HCT116 (cell line): ENCODE data around the gene TMEM198. TPM values are rescaled to one million over a fixed set of nuclear protein-coding genes. Genes with fewer than 3 reads are reported as not detected.
A peak's percentile ranks its signal among the peaks of the same experiment; 100 is the strongest.

Experiments used
- ATAC-seq: fragments of 200-7000 bp; cut with Tn5 transposase; 2 replicates; pipeline ENCODE4 v1.9.1; 2020; ENCODE audit warnings: mild to moderate bottlenecking, moderate library complexity
- BruUV-seq: library from RNA; stranded (reverse); fragments of 400-500 nt; replicated peaks from 2 replicates; lab custom pipeline; 2021; lab: Mats Ljungman, UMichigan
- CTCF ChIA-PET: fragments of 300-600 bp; sonication (Branson Sonifier 250); formaldehyde crosslinking; loops from one replicate; lab custom pipeline; 2021; ENCODE audit warnings: antibody characterized with exemption; lab: Charles Lee
- POLR2A ChIA-PET: fragments of 300-600, 350-600 bp; sonication (Branson Sonifier 250); formaldehyde crosslinking; loops from one replicate; lab custom pipeline; 2021; ENCODE audit warnings: antibody characterized with exemption; lab: Charles Lee
- RAD21 ChIA-PET, 2 experiments: fragments of 300-600 bp; sonication (Branson Sonifier 250); formaldehyde crosslinking; loops; one replicate each; lab custom pipeline; 2023; ENCODE audit warnings: low total read pairs in 2 of 2; ENCODE audit not compliant: uncharacterized antibody in 2 of 2, unreplicated experiment in 2 of 2, low non-redundant PET in 1 of 2; lab: Charles Lee
- DNase-seq: peaks from one replicate; pipeline ENCODE4 v3.0.0-alpha.2; 2010; ENCODE audit warnings: low read depth, low spot score
- H2AFZ ChIP-seq: fragments of 200-600 bp; shearing (Covaris generic), sonication (generic); 2 replicates; pipeline ENCODE4 v1.6.1; 2017; ENCODE audit warnings: low read depth, mixed run types, mixed read lengths, antibody characterized with exemption, low read length; ENCODE audit not compliant: poor library complexity, severe bottlenecking
- H3K27ac ChIP-seq: 2 replicates; pipeline ENCODE4 v1.5.1; 2012; ENCODE audit warnings: low read depth, low read length
- H3K27me3 ChIP-seq: fragments of 200-600 bp; sonication (generic); 2 replicates; pipeline ENCODE4 v1.6.1; 2016; ENCODE audit warnings: mixed run types, low read length, mixed read lengths; ENCODE audit not compliant: insufficient read depth
- H3K36me3 ChIP-seq, 2 experiments: fragments of 200-500 bp in 1 of 2; fragments of 200-600 bp in 1 of 2; sonication (Bioruptor generic) in 1 of 2; sonication (generic) in 1 of 2; 2 replicates each; pipeline versions ENCODE4 v1.5.1 to v1.6.1; 2014 to 2016; ENCODE audit warnings: low read length in 2 of 2, inconsistent platforms in 1 of 2, mixed read lengths in 1 of 2, mixed run types in 1 of 2; ENCODE audit not compliant: insufficient read depth in 2 of 2, control insufficient read depth in 1 of 2
- H3K4me1 ChIP-seq, 2 experiments: fragments of 200-600 bp in 1 of 2; sonication (generic) in 1 of 2; 2 replicates each; pipeline versions ENCODE4 v1.5.1 to v1.6.1; 2012 to 2017; ENCODE audit warnings: low read length in 2 of 2, inconsistent platforms in 1 of 2, mild to moderate bottlenecking in 1 of 2, mixed read lengths in 1 of 2, mixed run types in 1 of 2, moderate library complexity in 1 of 2; ENCODE audit not compliant: insufficient read depth in 2 of 2, control insufficient read depth in 1 of 2
- H3K4me2 ChIP-seq: fragments of 200-600 bp; sonication (generic); 2 replicates; pipeline ENCODE4 v1.6.1; 2017; ENCODE audit warnings: mixed run types, low read length, mixed read lengths
- H3K4me3 ChIP-seq, 2 experiments: fragments of 200-600 bp in 1 of 2; sonication (generic) in 1 of 2; replicated peaks in 1 of 2; 2 replicates each; pipeline ENCODE4 v1.5.1; 2011 to 2016; ENCODE audit warnings: low read length in 2 of 2, control low read depth in 1 of 2, low read depth in 1 of 2, mild to moderate bottlenecking in 1 of 2, mixed read lengths in 1 of 2, mixed run types in 1 of 2
- H3K79me2 ChIP-seq: fragments of 200-600 bp; sonication (generic); 2 replicates; pipeline ENCODE4 v1.6.1; 2017; ENCODE audit warnings: mild to moderate bottlenecking, mixed run types, low read length, moderate library complexity, mixed read lengths; ENCODE audit not compliant: insufficient read depth
- H3K9ac ChIP-seq: fragments of 200-600 bp; sonication (generic); 2 replicates; pipeline ENCODE4 v1.6.1; 2016; ENCODE audit warnings: low read length, mixed read lengths
- H3K9me2 ChIP-seq: fragments of 200-600 bp; sonication (generic), shearing (Covaris generic); 2 replicates; pipeline ENCODE4 v1.6.1; 2017; ENCODE audit warnings: mixed run types, mild to moderate bottlenecking, moderate library complexity; ENCODE audit not compliant: insufficient read depth
- H3K9me3 ChIP-seq, 2 experiments: fragments of 200-500 bp in 1 of 2; fragments of 200-600 bp in 1 of 2; sonication (Bioruptor generic) in 1 of 2; sonication (generic) in 1 of 2; 2 replicates each; pipeline ENCODE4 v1.6.1; 2014 to 2017; ENCODE audit warnings: low read length in 2 of 2, mixed read lengths in 2 of 2, inconsistent platforms in 1 of 2, low read depth in 1 of 2, mild to moderate bottlenecking in 1 of 2, mixed run types in 1 of 2, moderate library complexity in 1 of 2; ENCODE audit not compliant: control insufficient read depth in 1 of 2, insufficient read depth in 1 of 2
- H4K20me1 ChIP-seq: fragments of 200-600 bp; sonication (generic), shearing (Covaris generic); 2 replicates; pipeline ENCODE4 v1.6.1; 2017; ENCODE audit warnings: mixed run types, mild to moderate bottlenecking, moderate library complexity; ENCODE audit not compliant: insufficient read depth
- CEBPB ChIP-seq: IDR thresholded peaks from 2 replicates; pipeline ENCODE4 v1.6.1; 2012; ENCODE audit warnings: low read depth
- EGR1 ChIP-seq: IDR thresholded peaks from 2 replicates; pipeline ENCODE4 v1.6.1; 2012; ENCODE audit warnings: low read depth
- ELF1 ChIP-seq: IDR thresholded peaks from 2 replicates; pipeline ENCODE4 v1.6.1; 2012; ENCODE audit warnings: low read depth, borderline replicate concordance
- EZH2 ChIP-seq: fragments of 200-600 bp; sonication (generic); IDR thresholded peaks from 2 replicates; pipeline ENCODE4 v1.6.1; 2017; ENCODE audit warnings: antibody characterized with exemption, mixed run types
- EZH2phosphoT487 ChIP-seq: fragments of 200-600 bp; IDR thresholded peaks from 2 replicates; pipeline ENCODE4 v1.6.1; 2018; ENCODE audit warnings: antibody characterized with exemption, borderline replicate concordance
- JUND ChIP-seq: IDR thresholded peaks from 2 replicates; pipeline ENCODE4 v1.6.1; 2012
- POLR2A ChIP-seq: IDR thresholded peaks from 2 replicates; pipeline ENCODE4 v1.7.0; 2011; ENCODE audit warnings: borderline replicate concordance; ENCODE audit not compliant: insufficient read depth, insufficient read length; ENCODE audit errors: extremely low read depth
- RAD21 ChIP-seq: IDR thresholded peaks from 2 replicates; pipeline ENCODE4 v1.6.1; 2012; ENCODE audit warnings: low read depth, mild to moderate bottlenecking
- REST ChIP-seq: IDR thresholded peaks from 2 replicates; pipeline ENCODE4 v1.6.1; 2012; ENCODE audit warnings: low read depth
- SIN3A ChIP-seq: IDR thresholded peaks from 2 replicates; pipeline ENCODE4 v1.6.1; 2012; ENCODE audit warnings: low read depth
- SP1 ChIP-seq: IDR thresholded peaks from 2 replicates; pipeline ENCODE4 v1.6.1; 2012; ENCODE audit warnings: low read depth
- SRF ChIP-seq: IDR thresholded peaks from 2 replicates; pipeline ENCODE4 v1.6.1; 2012; ENCODE audit warnings: low read depth
- YY1 ChIP-seq: IDR thresholded peaks from 2 replicates; pipeline ENCODE4 v1.6.1; 2011; ENCODE audit warnings: low read length, low read depth, moderate library complexity, mild to moderate bottlenecking; ENCODE audit not compliant: insufficient replicate concordance; ENCODE audit errors: extremely low read depth
- ZBTB33 ChIP-seq: IDR thresholded peaks from 2 replicates; pipeline ENCODE4 v1.6.1; 2011; ENCODE audit warnings: mild to moderate bottlenecking, low read length, moderate library complexity; ENCODE audit not compliant: insufficient replicate concordance; ENCODE audit errors: extremely low read depth
- ZFX ChIP-seq: fragments of 450-650 bp; IDR thresholded peaks from 2 replicates; pipeline ENCODE4 v1.6.1; 2017
- intact Hi-C: fragments of 100-400 bp; cut with micrococcal nuclease; formaldehyde crosslinking; loops from 2 replicates; pipeline ENCODE4 v1.10.0; 2022
- total RNA-seq: library from RNA; stranded (reverse); gene quantifications from one replicate; pipeline ENCODE4 v1.2.1, GENCODE V29; 2021; ENCODE audit not compliant: unreplicated experiment
- TF ChIP-seq, protein P1 (sequence below), 3 experiments: fragments of 200-600 bp in 1 of 3; sonication (generic) in 1 of 3; IDR thresholded peaks in 2 of 3; conservative IDR thresholded peaks in 1 of 3; 2 replicates each; pipeline ENCODE4 v1.5.1; 2012 to 2017; ENCODE audit warnings: low read depth in 2 of 3, low read length in 2 of 3, antibody characterized with exemption in 1 of 3, borderline replicate concordance in 1 of 3, control low read depth in 1 of 3, mild to moderate bottlenecking in 1 of 3, mixed read lengths in 1 of 3, mixed run types in 1 of 3, moderate library complexity in 1 of 3; ENCODE audit not compliant: insufficient read depth in 1 of 3
- TF ChIP-seq, protein P2 (sequence below): IDR thresholded peaks from 2 replicates; pipeline ENCODE4 v1.6.1; 2012
- TF ChIP-seq, protein P3 (sequence below): IDR thresholded peaks from 2 replicates; pipeline ENCODE4 v1.6.1; 2012

Gene TMEM198
- total RNA-seq, 1 experiment from 2014 or later, result 2.1 TPM

GRCh38 chr2:219510512-219511135 is 33.2 kb upstream of the TMEM198 start:
- H3K4me3 ChIP-seq, result no peak overlapping the region
- H3K9ac ChIP-seq, result no peak overlapping the region
- no peaks in the 10 kb centered on the region for H4K20me1 ChIP-seq
- no peak overlapping the region for H3K27ac ChIP-seq
- no peaks in the 10 kb centered on the region for H3K9me3 ChIP-seq
- ChIA-PET CTCF (interaction anchor here (0.7 to 4.4 kb wide), 6 partner anchors 9 to 222 kb away, joined by 3 to 56 read pairs (median 7); partner anchors contain the start of gene GMPPA), RAD21 (interaction anchor here (1.5 to 1.6 kb wide), 2 partner anchors 19 kb away, joined by 10 read pairs; no protein-coding TSS in a partner anchor), POLR2A (interaction anchor here (0.7 to 1.4 kb wide), 2 partner anchors 11 to 12 kb away, joined by 3 to 5 read pairs; partner anchors contain the start of gene GMPPA)
- H2AFZ ChIP-seq, result no peak overlapping the region
- H3K27me3 ChIP-seq, result no peaks in the 10 kb centered on the region
- DNase-seq (no peak), ATAC-seq (no peak)
- H3K4me1 ChIP-seq, result peaks cover 0 to 19% of the 10 kb centered on the region in 2 experiments; a peak in 2 of 4 replicates
- no peak for TF ChIP-seq ELF1
- TF ChIP-seq, protein P1, sequence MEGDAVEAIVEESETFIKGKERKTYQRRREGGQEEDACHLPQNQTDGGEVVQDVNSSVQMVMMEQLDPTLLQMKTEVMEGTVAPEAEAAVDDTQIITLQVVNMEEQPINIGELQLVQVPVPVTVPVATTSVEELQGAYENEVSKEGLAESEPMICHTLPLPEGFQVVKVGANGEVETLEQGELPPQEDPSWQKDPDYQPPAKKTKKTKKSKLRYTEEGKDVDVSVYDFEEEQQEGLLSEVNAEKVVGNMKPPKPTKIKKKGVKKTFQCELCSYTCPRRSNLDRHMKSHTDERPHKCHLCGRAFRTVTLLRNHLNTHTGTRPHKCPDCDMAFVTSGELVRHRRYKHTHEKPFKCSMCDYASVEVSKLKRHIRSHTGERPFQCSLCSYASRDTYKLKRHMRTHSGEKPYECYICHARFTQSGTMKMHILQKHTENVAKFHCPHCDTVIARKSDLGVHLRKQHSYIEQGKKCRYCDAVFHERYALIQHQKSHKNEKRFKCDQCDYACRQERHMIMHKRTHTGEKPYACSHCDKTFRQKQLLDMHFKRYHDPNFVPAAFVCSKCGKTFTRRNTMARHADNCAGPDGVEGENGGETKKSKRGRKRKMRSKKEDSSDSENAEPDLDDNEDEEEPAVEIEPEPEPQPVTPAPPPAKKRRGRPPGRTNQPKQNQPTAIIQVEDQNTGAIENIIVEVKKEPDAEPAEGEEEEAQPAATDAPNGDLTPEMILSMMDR (IDR thresholded peaks at IDR 0.05 in 2 of 3, conservative IDR thresholded peaks at IDR 0.05 in 1 of 3; ENCODE audit: borderline replicate concordance in 1 of 3, insufficient read depth in 1 of 3, low read depth in 2 of 3, low read length in 2 of 3), result no peak
- no peak for TF ChIP-seq EGR1
- TF ChIP-seq ZBTB33, result no peak
- no peak for TF ChIP-seq JUND
- no peak for TF ChIP-seq CEBPB
- TF ChIP-seq, protein P2, sequence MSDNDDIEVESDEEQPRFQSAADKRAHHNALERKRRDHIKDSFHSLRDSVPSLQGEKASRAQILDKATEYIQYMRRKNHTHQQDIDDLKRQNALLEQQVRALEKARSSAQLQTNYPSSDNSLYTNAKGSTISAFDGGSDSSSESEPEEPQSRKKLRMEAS, result no peak
- no peak for TF ChIP-seq SRF
- no peak for TF ChIP-seq RAD21
- no peak for TF ChIP-seq SIN3A
- TF ChIP-seq EZH2, result no peak
- TF ChIP-seq POLR2A, result no peak
- TF ChIP-seq YY1, result no peak
- TF ChIP-seq SP1, result no peak
- TF ChIP-seq REST, result no peak
- no peak for TF ChIP-seq EZH2phosphoT487
- TF ChIP-seq, protein P3, sequence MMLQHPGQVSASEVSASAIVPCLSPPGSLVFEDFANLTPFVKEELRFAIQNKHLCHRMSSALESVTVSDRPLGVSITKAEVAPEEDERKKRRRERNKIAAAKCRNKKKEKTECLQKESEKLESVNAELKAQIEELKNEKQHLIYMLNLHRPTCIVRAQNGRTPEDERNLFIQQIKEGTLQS, result no peak
- no peak for TF ChIP-seq ZFX
- no TSS peak for BruUV-seq
- peak overlapping the region; percentile 37; the same call in 1 of the 2 replicates for H3K4me2 ChIP-seq
- no peaks in the 10 kb centered on the region for H3K79me2 ChIP-seq
- intact Hi-C loops, result no loop called here
- no peaks in the 10 kb centered on the region for H3K9me2 ChIP-seq
- no peaks in the 10 kb centered on the region; a peak in 1 of 4 replicates for H3K36me3 ChIP-seq
